Bronchial epithelial cell (primary cell): ENCODE measurements around the gene PRR29. TPM values are rescaled to one million over a fixed set of nuclear protein-coding genes. Genes with fewer than 3 reads are reported as not detected.

Experiments used
- DNase-seq: peaks from one replicate; pipeline ENCODE4 v3.0.0-alpha.2; 2010; ENCODE audit warnings: low read depth
- FAIRE-seq: peaks from 2 replicates; lab custom pipeline; 2011; peaks lifted over from hg19 to GRCh38; lab: Jason Lieb, UNC
- H3K27me3 ChIP-seq: 2 replicates; pipeline ENCODE4 v1.5.1; 2011; ENCODE audit warnings: low read length; ENCODE audit not compliant: control insufficient read depth, insufficient read depth
- H3K36me3 ChIP-seq: 2 replicates; pipeline ENCODE4 v1.5.1; 2011; ENCODE audit warnings: low read length; ENCODE audit not compliant: control insufficient read depth, insufficient read depth
- H3K4me3 ChIP-seq: 2 replicates; pipeline ENCODE4 v1.5.1; 2011; ENCODE audit warnings: mild to moderate bottlenecking, low read depth, low read length, control low read depth
- total RNA-seq: library from RNA; depleted of rRNA; stranded (reverse); fragments of >200 nt; gene quantifications from 2 replicates; pipeline ENCODE4 v1.2.1, GENCODE V29; 2014
- TF ChIP-seq, protein P1 (sequence below): IDR thresholded peaks from 2 replicates; pipeline ENCODE4 v1.5.1; 2011; ENCODE audit warnings: mild to moderate bottlenecking, moderate library complexity, low read length, control low read depth, inconsistent platforms; ENCODE audit not compliant: insufficient read depth, severe bottlenecking

The PRR29 gene
- total RNA-seq, 1 donor from 2014 or later: not detected

- FAIRE-seq (no peak), DNase-seq (no peak)
- H3K27me3 ChIP-seq: no peaks in the 10 kb centered on the region
- peaks cover 49% of the 10 kb centered on the region for H3K36me3 ChIP-seq
- TF ChIP-seq, protein P1, sequence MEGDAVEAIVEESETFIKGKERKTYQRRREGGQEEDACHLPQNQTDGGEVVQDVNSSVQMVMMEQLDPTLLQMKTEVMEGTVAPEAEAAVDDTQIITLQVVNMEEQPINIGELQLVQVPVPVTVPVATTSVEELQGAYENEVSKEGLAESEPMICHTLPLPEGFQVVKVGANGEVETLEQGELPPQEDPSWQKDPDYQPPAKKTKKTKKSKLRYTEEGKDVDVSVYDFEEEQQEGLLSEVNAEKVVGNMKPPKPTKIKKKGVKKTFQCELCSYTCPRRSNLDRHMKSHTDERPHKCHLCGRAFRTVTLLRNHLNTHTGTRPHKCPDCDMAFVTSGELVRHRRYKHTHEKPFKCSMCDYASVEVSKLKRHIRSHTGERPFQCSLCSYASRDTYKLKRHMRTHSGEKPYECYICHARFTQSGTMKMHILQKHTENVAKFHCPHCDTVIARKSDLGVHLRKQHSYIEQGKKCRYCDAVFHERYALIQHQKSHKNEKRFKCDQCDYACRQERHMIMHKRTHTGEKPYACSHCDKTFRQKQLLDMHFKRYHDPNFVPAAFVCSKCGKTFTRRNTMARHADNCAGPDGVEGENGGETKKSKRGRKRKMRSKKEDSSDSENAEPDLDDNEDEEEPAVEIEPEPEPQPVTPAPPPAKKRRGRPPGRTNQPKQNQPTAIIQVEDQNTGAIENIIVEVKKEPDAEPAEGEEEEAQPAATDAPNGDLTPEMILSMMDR: no peak
- no peak overlapping the region for H3K4me3 ChIP-seq
Observed at GRCh38 chr17:64045176-64045575, 47.0 kb downstream of the PRR29 start.

DNA sequence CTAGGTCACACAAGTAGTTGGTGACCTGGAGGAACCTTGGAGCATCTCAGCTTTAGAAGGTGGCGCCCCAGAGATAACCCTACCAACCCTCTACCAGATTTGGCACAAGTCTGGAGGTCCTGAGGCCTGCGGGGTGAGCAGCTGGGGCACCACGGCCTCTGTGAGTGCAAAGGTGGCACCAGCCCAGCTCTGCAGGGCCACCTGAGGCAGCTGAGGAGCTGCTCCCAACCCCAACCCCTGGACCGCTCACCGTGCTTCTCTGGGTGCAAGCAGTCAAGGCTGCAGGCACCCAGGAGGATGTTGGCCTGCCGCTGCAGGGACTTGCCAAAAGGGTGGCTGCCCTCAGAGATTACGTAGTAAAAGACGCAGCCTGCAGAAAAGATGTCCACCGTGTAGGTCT lies 50.7 kb downstream of the PRR29 start:
- Histone ChIP-seq H3K4me3 (no peak overlapping the region), H3K27me3 (no peaks in the 10 kb centered on the region), H3K36me3 (peaks cover 51% of the 10 kb centered on the region)
- DNase-seq: no peak
- FAIRE-seq: no peak
- TF ChIP-seq, protein P1: no peak

GRCh38 chr17:64051153-64051552 lies 53.0 kb downstream of the PRR29 start:
- no peak for FAIRE-seq
- no peaks in the 10 kb centered on the region for H3K27me3 ChIP-seq
- no peak for DNase-seq
- TF ChIP-seq, protein P1: no peak
- H3K36me3 ChIP-seq: peaks cover 50% of the 10 kb centered on the region
- H3K4me3 ChIP-seq: no peak overlapping the region

GRCh38 chr17:64053101-64053500 lies 55.0 kb downstream of the PRR29 start:
- Histone ChIP-seq H3K4me3 (no peak overlapping the region), H3K27me3 (no peaks in the 10 kb centered on the region), H3K36me3 (peaks cover 51% of the 10 kb centered on the region)
- TF ChIP-seq, protein P1: no peak
- no peak for FAIRE-seq
- no peak for DNase-seq

Other genes starting within 250 kb of the PRR29 start
- gene CCDC47, start 224.8 kb upstream of the PRR29 start, total RNA-seq: 112 and 118 TPM in 2 replicates
- gene DDX42, start 224.2 kb upstream of the PRR29 start, total RNA-seq: 65.0 and 70.5 TPM in 2 replicates
- 50.5 and 64.0 TPM in 2 replicates for gene PSMC5, start 170.9 kb upstream of the PRR29 start, total RNA-seq
- 43.4 and 53.1 TPM in 2 replicates for gene FTSJ3, start 170.7 kb upstream of the PRR29 start, total RNA-seq
- gene SMARCD2, start 155.7 kb upstream of the PRR29 start, total RNA-seq: 98.5 and 112 TPM in 2 replicates
- gene CSH2, start 124.7 kb upstream of the PRR29 start, total RNA-seq: not detected in 2 replicates
- gene GH2, start 116.4 kb upstream of the PRR29 start, total RNA-seq: not detected in 2 replicates
- not detected in 2 replicates for gene CSH1, start 101.8 kb upstream of the PRR29 start, total RNA-seq
- not detected in 2 replicates for gene CSHL1, start 87.1 kb upstream of the PRR29 start, total RNA-seq
- not detected in 2 replicates for gene GH1, start 79.5 kb upstream of the PRR29 start, total RNA-seq
- gene CD79B, start 66.0 kb upstream of the PRR29 start, total RNA-seq: not detected in 2 replicates
- gene SCN4A, start 25.4 kb upstream of the PRR29 start, total RNA-seq: under 0.01 and 0.90 TPM in 2 replicates
- gene ICAM2, start 22.3 kb downstream of the PRR29 start, total RNA-seq: 0.26 and 0.90 TPM in 2 replicates
- 22.1 and 35.2 TPM in 2 replicates for gene ERN1, start 131.8 kb downstream of the PRR29 start, total RNA-seq